ENCODE data around the gene ERCC6.

The ERCC6 gene

GRCh38 chr10:49543604-49544003, 4.7 kb upstream of the ERCC6 start:
- no peak for DNase-seq

- DNase-seq, result no peak
Observed at GRCh38 chr10:49542353-49542752, 3.4 kb upstream of the ERCC6 start.

- DNase-seq, result no peak
Observed at GRCh38 chr10:49541762-49542161, 2.8 kb upstream of the ERCC6 start.

GRCh38 chr10:49540056-49540797, 1.3 kb upstream of the ERCC6 start:
- DNase-seq, result no peak

- DNase-seq, result peak; percentile 29
Observed at GRCh38 chr10:49539320-49539885, 482 bp upstream of the ERCC6 start.

GRCh38 chr10:49534670-49535381, 4.1 kb downstream of the ERCC6 start:
- no peak for DNase-seq

GRCh38 chr10:49532461-49532860, 6.5 kb downstream of the ERCC6 start:
- no peak for DNase-seq

GRCh38 chr10:49528977-49529506, 9.9 kb downstream of the ERCC6 start:
- no peak for DNase-seq

- DNase-seq, result no peak
Observed at GRCh38 chr10:49527850-49528249, 11.1 kb downstream of the ERCC6 start.

GRCh38 chr10:49527061-49527460, 11.9 kb downstream of the ERCC6 start:
- DNase-seq, result no peak

- DNase-seq, result no peak
Observed at GRCh38 chr10:49526619-49527018, 12.3 kb downstream of the ERCC6 start.

- no peak for DNase-seq
Observed at GRCh38 chr10:49524496-49524895, 14.4 kb downstream of the ERCC6 start.

GRCh38 chr10:49523301-49523700, 15.6 kb downstream of the ERCC6 start:
- no peak for DNase-seq

- no peak for DNase-seq
Observed at GRCh38 chr10:49521062-49521461, 17.9 kb downstream of the ERCC6 start.

GRCh38 chr10:49520122-49520775, 18.7 kb downstream of the ERCC6 start:
- no peak for DNase-seq

GRCh38 chr10:49519717-49520116, 19.2 kb downstream of the ERCC6 start:
- no peak for DNase-seq

- no peak for DNase-seq
Observed at GRCh38 chr10:49518982-49519578, 19.8 kb downstream of the ERCC6 start.

GRCh38 chr10:49518566-49518965, 20.4 kb downstream of the ERCC6 start:
- no peak for DNase-seq

- DNase-seq, result no peak
Observed at GRCh38 chr10:49516216-49516970, 22.5 kb downstream of the ERCC6 start.

GRCh38 chr10:49512121-49512809, 26.7 kb downstream of the ERCC6 start:
- DNase-seq, result no peak

- no peak for DNase-seq
Observed at GRCh38 chr10:49509771-49510303, 29.1 kb downstream of the ERCC6 start.

Measured in activated naive CD4-positive, alpha-beta T cell treated with anti-CD3 and anti-CD28 coated beads, Interleukin-2, amount 50 U/mL, for 16 hours (primary cell).